Left colon (tissue), 2 donors: ENCODE results near the gene NCOR2. TPM values are rescaled to one million over a fixed set of nuclear protein-coding genes. Genes with fewer than 3 reads are reported as not detected.

Experiments
- ATAC-seq: fragments of 200-7000 bp; cut with Tn5 transposase; one replicate; pipeline ENCODE4 v1.9.1; 2020; ENCODE audit warnings: mild to moderate bottlenecking, moderate library complexity
- DNase-seq, 2 donors: peaks; one replicate each; pipeline ENCODE4 v3.0.0-alpha.2; 2020
- intact Hi-C, 2 donors: fragments of 100-400 bp; cut with DNase I in 1 of 2; cut with micrococcal nuclease in 1 of 2; formaldehyde crosslinking; loops; one replicate each; pipeline versions ENCODE4 v1.11.2 to v1.14.0; 2022; cut with DNase I, micrococcal nuclease
- long read RNA-seq: library from polyadenylated mRNA; unstranded; transcript quantifications from one replicate; pipeline ENCODE4 v2.0.0, GENCODE V29; 2021
- total RNA-seq, 2 donors: library from RNA; stranded (reverse); fragmentation: NEBNext Ultra II Directional; extraction: Animal tissue kit (Norgen Biotek cat#: 25700); gene quantifications; one replicate each; pipeline ENCODE4 v1.2.1, GENCODE V29; 2021
- donor health status: DM: no; HTN: no; CAD: no.
- donor health status: DM: yes; HTN: yes; CAD: no.

The NCOR2 gene
- 100 to 1,000 TPM; 134 to 153 TPM for total RNA-seq
- long read RNA-seq, partial matches to known transcripts = 7 of 29 reads
- long read RNA-seq, other reads (novel, unspliced or antisense) = 22 of 29 reads

DNA sequence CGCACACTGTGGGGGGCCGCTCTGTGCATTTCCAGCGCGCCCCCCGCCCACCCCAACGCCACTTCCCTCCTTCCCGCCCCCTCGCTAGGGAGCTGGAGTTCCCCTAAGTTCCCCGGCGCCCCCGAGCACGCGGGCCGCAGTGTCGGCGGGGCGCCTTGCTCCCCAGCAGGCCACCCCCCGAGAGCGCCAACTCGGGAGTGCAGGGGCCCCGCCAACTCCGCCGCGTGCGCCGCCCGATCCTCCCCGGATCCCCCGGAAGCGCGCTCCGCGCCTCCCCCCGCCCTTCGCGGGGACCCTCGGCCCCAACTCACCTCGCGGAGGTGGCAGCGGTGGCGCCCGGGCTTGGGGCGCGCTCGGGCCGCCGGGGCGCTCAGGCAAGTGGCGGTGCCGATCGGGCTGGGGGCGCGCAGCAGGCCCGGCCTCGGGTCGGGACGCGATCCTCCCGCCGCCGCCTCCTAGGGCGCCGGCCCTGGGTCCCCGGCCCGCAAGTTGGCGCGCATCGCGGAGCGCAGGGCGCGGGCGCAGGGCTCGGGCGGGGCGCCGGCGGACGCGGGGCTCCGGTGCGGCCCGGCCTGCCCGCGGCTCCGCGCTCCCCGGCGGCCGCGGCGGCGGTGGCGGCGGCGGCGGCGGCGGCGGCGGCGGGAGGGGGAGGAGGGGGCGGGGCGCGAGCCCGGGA, at the start of gene NCOR2:
Gene NCOR2 (minus strand): TSS at position 616 of the 676 bp plus-strand sequence. CDS start 72,361 bp downstream, outside the sequence.
- intact Hi-C loops = loop anchor here in 1 of 2 donors (5.0 to 10.0 kb wide), 3 partner anchors 52 to 192 kb away; no protein-coding TSS in a partner anchor
- ATAC-seq = peak; percentile 25

GRCh38 chr12:124616394-124617221, 49.2 kb upstream of the NCOR2 start:
- ATAC-seq (no peak), DNase-seq (no peak)
- intact Hi-C loops = no loop called here

More for the DNA sequence above, at the start of gene NCOR2:
- peak in 1 of 2 donors; percentile 50 for DNase-seq

DNA sequence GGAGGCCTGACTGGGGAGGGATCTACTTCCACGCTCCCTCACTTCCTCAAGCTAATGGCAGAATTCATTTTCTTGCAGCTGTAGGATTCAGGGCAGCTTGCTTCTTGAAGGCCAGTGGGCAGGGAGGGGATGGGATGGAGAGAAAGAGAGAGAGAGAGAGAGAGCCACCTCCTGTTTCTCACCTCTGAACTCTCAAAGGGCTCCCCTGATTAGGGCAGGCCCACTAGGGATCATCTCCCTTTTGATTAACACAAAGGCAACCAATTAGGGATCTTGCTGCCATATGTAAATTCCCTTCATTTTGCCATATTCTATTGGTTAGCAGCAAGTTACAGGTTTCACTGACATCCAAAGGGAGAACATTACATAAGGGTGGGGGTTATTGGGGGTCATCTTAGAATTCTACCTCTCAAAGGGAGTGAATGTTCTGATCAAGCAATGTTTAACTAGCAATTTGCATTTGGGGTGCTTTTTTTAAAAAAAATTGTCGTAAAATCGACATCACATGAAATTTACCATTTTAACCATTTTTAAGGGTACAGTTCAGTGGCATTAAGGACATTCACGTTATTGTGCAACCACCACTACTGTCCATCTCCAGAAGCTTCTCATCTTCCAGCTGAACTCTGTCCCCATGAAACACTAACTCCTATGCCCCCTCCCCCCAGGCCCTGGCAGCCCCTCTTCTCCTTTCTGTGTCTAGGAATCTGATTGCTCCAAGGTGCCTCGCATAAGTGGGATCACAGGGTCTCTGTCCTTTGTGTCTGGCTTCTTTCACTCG, 47.3 kb upstream of the NCOR2 start:
- DNase-seq (no peak), ATAC-seq (no peak)
- intact Hi-C loops = no loop called here

DNA sequence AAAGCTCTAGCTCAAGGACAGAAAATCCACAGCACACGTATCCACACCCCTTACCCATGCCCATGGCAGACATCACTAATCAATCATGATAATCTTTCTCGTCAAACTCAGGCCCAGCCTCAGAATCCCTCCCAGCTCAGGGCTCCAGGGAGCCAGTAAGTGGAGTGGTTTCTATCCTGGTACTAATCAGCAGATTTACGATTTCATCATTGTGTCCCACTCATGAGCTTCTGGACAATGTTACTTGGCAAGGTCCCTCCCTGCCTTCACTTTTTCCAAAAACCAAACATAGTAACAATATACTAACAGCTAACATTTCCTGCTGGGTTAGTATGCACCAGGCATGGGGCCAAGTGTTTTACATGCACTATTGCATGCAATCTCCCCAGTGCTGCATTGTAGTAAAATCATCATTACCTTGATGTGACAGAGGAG, 45.8 kb upstream of the NCOR2 start:
- peak; percentile 58 to 68 for DNase-seq
- intact Hi-C loops = no loop called here
- ATAC-seq = peak; percentile 44

DNA sequence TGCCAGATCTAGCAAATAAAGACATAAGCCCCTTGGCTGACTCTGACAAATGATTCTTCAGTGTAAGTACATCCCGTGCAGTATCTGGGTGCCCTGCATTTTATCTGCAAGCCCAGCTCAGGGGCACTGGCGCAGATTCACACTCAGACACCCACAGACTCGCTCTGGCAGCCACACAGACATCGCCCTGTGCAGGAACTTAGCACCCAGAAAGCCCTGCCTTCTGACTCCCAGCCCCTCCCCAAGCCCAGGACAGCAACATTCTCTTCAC, 44.9 kb upstream of the NCOR2 start:
- no peak for DNase-seq
- intact Hi-C loops = no loop called here
- ATAC-seq = no peak

GRCh38 chr12:124611559-124612409, 44.4 kb upstream of the NCOR2 start:
- ATAC-seq = no peak
- no peak for DNase-seq
- intact Hi-C loops = no loop called here

DNA sequence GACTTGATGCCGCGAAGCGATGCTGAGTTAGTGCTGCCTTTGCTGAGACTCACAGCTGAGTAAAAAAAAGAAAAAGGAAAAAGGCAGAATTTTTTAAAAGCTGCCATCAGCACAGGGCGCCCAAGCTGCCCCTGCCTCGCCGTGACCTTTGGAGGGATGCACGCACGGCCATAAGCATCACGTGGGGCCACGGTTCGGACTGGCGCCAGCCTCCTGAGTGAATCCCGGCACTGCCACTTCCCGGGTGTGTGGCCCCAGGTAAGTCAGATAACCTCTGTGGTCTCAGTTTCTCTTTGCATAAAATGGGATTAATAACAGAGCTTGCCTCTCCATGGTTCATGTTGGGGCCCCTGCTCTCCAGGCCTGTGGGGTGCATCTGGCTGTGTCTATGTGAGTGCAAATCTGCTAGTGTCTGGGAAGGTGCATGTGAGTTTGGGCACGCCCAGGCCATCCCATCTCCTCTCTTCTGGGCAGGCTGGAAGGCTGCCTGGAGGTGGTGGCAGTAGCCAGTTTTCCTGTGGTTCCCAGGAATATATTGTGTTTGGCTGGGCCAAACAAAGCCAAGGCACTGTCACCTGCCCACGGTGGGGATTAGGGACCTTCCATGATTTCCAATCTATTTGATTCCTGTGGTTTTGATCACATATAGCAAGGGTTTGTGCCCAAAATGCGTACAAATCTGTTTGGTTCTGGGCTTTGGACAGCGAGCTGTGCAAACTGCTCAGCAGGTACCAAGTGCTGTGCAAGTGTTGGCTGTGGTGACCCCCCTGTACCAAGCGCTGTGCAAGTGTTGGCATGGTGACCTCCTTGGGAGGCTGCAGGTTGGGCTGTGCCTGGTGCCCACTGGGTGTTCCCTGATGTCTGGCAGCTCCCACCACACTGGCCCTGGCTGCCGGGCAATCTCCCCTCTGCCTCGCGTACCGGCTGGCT, 43.5 kb upstream of the NCOR2 start:
- intact Hi-C loops = no loop called here
- DNase-seq = peak in 1 of 2 donors; percentile 26
- ATAC-seq = no peak

DNA sequence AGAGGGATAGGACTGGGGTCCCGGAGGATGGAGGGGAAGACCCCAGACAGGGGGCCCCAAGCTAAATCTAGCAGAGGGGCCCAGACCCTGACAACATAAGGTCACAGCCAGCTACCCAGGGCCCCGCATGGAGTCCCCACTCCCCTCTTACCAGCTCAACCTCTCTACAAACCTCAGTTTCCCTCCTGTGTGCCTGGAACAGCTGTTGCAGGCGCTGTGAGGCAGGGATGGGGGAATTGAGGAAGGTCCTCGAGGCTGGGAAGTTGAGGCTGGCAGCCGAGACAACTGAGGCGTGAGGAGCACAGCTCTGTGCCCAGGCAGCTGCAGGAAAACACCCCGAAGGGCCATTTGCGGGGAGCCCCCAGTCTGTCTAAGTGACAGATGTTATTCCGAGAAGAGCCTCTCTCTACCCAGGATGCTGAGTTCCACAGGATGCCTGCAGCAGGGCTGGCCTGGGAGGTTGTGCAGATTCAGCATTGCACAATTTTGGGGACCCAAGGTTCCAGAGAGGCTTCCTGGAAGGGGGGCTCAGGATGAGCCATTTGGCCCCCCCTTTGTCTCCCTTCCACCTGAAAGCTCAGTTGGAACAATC, 42.7 kb upstream of the NCOR2 start:
- DNase-seq (no peak), ATAC-seq (no peak)
- intact Hi-C loops = no loop called here

DNA sequence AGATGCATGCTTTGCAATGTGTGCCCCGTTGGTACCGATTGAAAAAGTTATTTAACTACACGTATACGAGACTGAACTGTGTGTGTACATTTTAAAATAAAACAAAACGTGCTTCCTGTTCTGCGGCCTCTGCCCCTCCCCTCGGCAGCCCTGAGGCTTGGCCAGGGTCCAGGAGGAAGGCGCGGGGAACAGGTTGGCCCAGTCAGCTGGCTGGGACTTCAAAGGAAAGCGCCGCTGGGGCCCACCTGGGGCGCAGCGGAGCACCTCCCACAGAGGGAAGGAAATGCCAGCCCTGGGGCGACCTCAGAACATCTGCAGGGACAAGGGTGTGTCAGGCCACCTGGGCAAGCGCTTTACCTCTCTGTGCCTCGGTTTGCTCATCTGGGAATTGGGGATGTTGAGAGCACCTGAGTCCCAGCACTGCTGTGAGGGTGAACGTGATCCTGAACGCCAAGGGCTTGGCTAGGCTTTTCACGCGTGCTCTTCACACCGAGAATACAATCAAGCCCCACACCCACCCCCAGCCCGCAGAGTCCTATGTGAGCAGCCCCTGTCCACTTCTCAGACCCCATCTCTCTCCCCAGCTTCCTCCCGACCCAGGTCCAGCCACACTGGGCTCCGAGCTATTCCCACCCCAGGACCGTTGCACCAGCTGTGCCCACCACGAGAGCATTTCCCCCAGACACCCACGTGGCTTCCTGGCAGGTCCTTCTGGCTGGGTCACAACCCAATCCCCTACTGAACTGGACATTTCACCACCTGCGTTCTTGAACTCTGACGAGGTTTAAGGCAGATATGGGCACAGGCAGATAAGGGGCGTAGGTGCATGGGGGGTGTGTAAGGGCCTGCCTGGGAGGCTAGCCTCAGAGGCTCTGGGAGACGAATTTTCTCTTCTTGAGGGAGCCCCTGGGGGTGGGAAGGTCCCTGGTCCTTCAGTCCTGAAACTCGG, 41.9 kb upstream of the NCOR2 start:
- DNase-seq = peak; percentile 97
- ATAC-seq = peak; percentile 76
- intact Hi-C loops = no loop called here

DNA sequence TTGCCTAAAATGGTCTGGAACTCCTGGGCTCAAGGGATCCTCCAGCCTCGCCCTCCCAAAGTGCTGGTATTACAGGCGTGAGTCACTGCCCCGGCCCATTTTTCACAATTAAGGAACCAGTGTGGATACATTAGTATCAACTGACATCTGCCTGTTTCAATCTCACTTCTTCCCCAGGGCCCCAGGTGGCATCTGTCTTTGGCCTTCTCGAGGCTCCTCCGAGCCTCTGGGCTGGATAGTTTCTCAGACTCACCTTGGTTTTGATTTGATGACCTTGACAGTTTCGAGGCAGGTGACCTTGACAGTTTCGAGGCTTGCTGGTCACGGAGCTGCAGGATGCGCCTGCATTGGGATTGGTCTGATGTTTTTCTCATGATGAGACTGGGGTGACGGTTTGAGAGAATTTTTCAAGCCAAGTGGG, 41.0 kb upstream of the NCOR2 start:
- intact Hi-C loops = no loop called here
- DNase-seq (peak in 1 of 2 donors; percentile 36), ATAC-seq (no peak)

DNA sequence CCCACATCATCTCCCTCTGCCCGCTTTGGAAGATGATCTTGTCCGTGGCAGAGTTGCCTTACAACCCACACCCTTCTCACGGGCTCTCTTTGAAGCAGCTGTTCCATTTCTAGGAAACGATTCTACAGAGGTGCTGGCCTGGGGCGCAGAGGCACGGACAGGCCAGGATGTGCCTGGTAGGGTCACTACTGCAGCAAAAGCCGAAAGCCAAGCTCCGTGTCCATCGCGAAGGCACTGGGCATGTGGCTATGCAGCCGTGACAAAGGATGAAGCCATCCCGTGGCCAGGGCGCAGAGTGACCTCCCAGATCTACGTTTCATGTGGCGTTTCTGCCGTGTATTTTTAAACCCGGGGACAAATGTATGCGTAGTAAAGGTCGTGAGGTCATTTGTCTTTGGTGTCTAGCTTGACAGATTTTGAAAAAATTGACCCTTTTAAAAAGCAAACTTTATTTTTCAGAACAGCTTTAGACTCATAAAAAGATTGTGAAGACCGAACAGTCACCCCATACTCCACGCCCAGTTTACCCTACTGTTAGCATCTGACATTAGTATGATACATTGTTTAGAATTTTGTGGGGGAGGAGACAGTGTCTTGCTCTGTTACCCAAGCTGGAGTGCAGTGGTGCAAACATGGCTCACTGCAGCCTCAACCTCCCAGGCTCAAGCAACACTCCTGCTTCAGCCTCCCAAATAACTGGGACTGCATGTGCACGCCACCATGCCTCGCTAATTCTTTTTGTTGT, 40.4 kb upstream of the NCOR2 start:
- DNase-seq = no peak
- no peak for ATAC-seq
- intact Hi-C loops = no loop called here

DNA sequence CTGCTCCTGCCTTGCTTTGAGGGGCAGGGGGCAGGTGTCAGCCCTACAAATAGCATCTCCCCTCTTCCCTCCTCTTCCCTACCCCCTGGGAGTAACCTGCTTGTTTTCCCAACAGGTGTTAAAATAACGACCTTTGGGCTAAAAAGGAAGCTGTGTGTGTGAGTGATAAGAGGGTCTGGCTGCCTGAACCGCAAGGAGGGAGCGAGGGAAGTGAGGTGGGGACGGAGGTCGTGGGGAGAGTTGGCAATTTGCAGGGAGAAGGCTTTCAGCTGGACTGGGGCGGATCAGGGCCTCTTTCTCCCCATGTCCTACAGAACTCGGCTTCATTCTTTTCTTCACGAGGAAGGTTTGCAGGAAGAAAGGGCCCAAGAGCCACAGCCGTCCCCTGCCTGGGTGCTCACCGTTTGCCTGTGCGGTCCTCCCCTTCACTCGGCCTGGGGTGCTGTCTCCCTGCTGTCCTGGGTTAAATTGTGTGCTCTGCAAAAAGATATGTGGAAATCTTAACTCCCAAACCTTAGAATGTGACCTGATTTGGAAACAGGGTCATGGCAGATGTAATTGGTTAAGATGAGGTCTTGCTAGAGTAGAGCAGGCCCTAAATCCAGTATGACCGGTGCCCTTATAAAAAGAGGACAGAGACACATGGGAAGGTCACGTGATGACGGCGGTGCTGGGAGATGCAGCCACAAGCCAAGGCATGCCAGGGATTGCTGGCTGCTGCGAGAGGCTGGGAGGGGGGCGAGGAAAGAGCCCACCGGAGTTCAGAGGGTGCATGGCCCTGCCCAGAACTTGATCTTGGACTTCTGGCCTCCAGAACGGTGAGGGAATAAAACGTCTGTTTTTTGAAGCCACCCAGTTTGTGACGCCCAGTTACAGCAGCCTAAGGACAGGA, 38.7 kb upstream of the NCOR2 start:
- ATAC-seq = peak; percentile 0
- intact Hi-C loops = no loop called here
- peak in 1 of 2 donors; percentile 16 for DNase-seq

DNA sequence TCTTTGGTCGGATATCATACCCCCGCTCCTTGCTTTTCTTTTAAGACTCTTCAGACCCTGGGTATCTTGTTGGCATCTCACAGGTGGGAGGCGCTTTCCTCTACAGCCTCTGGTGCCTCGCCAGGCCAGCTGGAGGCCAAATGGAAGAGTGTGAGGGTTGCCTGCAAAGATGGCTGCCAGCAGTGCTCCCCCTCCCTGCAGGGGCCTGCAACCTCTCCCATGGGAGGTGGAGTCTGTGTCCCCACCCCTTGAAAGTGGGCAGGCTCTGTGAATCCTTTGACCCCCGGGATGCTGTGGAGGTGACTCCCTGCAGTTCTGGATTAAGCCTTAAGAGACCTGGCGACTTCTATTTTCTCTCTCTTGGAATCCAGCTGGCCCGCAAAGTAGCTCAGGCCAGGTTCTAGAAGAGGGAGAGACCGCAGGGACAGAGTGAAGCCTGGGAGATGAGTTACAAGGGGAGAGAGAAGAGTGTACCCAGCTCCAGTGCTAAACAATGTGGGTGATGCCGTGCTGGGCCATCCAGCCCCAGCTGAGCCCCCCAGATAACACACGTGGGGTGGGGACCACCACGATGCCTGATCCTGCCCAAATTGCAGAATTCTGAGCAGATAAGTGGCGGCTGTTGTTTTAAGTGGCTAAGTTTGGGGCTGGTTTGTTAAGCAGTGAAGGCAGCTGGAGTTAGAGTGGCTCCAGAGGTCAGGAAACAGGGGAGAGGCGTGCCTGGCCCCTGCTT, 37.9 kb upstream of the NCOR2 start:
- peak; percentile 24 for ATAC-seq
- intact Hi-C loops = no loop called here
- peak in 1 of 2 donors; percentile 36 for DNase-seq

DNA sequence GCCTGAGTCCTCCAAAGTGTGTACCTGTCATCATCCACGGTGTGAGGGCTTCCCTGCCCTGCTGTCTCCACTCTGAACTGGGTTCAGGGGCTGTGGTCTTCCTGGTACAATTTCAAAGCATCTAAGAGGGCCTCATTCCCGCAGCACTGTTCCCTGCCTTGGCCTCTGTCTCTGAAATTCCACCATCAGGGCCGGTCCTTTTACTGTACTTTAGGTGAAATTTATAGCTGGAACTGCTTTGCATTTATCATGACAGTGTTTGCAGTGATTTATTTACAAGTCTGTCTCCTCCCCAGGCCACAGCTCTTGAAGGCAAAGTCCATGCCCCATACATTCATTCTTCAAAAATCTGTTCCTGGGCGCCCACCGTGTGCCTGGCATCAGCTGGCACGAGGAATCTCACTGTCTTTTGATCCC, 36.9 kb upstream of the NCOR2 start:
- ATAC-seq = peak; percentile 58
- peak in 1 of 2 donors; percentile 32 for DNase-seq

More for the DNA sequence above, 36.9 kb upstream of the NCOR2 start:
- intact Hi-C loops = no loop called here
